K562 (cell line): ENCODE measurements around the gene EFCAB8. TPM values are rescaled to one million over a fixed set of nuclear protein-coding genes. Genes with fewer than 3 reads are reported as not detected.

Source experiments
- BACH1 ChIP-seq: fragments of 200-800 bp; sonication (Bioruptor generic); IDR thresholded peaks from 2 replicates; pipeline ENCODE4 v1.6.1; 2016; ENCODE audit warnings: missing genetic modification characterization, missing compliant biosample characterization
- CXXC5 ChIP-seq: fragments of 250-450 bp; sonication (Bioruptor Pico); IDR thresholded peaks from 2 replicates; pipeline ENCODE4 v1.8.0; 2022; ENCODE audit warnings: inconsistent platforms, mild to moderate bottlenecking, moderate library complexity
- GATAD2B ChIP-seq: fragments of 450-650 bp; IDR thresholded peaks from 2 replicates; pipeline ENCODE4 v1.6.1; 2017; ENCODE audit warnings: mild to moderate bottlenecking, borderline replicate concordance
- ILK ChIP-seq: fragments of 450-650 bp; IDR thresholded peaks from 2 replicates; pipeline ENCODE4 v1.6.1; 2016; ENCODE audit warnings: missing genetic modification characterization, low read depth, mild to moderate bottlenecking, missing compliant biosample characterization, moderate library complexity, borderline replicate concordance
- ZC3H11A ChIP-seq: IDR thresholded peaks from 2 replicates; pipeline ENCODE4 v1.6.1; 2012; ENCODE audit warnings: low read depth, low read length, improper control_type of control experiment
- ZNF121 ChIP-seq: sonication (generic); formaldehyde crosslinking; conservative IDR thresholded peaks from 2 replicates; pipeline ENCODE4 v1.8.0; 2022; ENCODE audit warnings: missing genetic modification reagents
- polyA plus RNA-seq, 8 experiments: library from polyadenylated mRNA; depleted of rRNA in 4 of 8; stranded (reverse) in 5 of 8; unstranded in 3 of 8; fragments of >200 nt; fragmentation: Nextera tagmentation in 2 of 8; fragmentation: Illumina TruSeq in 1 of 8; extraction: Ambion mirVana in 2 of 8; extraction: Trizol in 1 of 8; gene quantifications; 2 replicates each; pipeline versions ENCODE4 v1.2.1 to v1.2.3, GENCODE V29; 2011 to 2014; ENCODE audit warnings: inconsistent platforms in 1 of 8, missing spikeins in 1 of 8
- total RNA-seq, 7 experiments: library from RNA; depleted of rRNA in 6 of 7; stranded (reverse); fragments of >200 nt in 6 of 7; fragmentation: Illumina TruSeq in 2 of 7; extraction: Trizol in 2 of 7; gene quantifications; 2 replicates each; pipeline versions ENCODE4 v1.2.1 to v1.2.3, GENCODE V29; 2011 to 2021; ENCODE audit warnings: low replicate concordance in 1 of 7
- TF ChIP-seq, protein P1 (sequence below), 2 experiments: fragments of 450-650 bp; formaldehyde crosslinking in 1 of 2; IDR thresholded peaks; 2 replicates each; pipeline versions ENCODE4 v1.4.0 to v1.6.1; 2014 to 2020; ENCODE audit warnings: mild to moderate bottlenecking in 2 of 2, borderline replicate concordance in 1 of 2, low read depth in 1 of 2
- TF ChIP-seq, protein P2 (sequence below): IDR thresholded peaks from 2 replicates; pipeline ENCODE4 v1.6.1; 2011; ENCODE audit warnings: borderline replicate concordance, low read depth, mild to moderate bottlenecking, moderate library complexity, low read length; ENCODE audit not compliant: insufficient read depth, poor library complexity, severe bottlenecking
- TF ChIP-seq, protein P3 (sequence below): fragments of 200-800 bp; sonication (Bioruptor generic); IDR thresholded peaks from 2 replicates; pipeline ENCODE4 v1.6.1; 2016; ENCODE audit warnings: missing genetic modification characterization, missing compliant biosample characterization

The EFCAB8 gene
- total and polyA plus RNA-seq, 9 of the 15 experiments (the other 6 are each of a cell fraction or from before 2014, with no cell fraction given), result 0.03 to 0.18 (median 0.11) TPM; not detected in 6

DNA sequence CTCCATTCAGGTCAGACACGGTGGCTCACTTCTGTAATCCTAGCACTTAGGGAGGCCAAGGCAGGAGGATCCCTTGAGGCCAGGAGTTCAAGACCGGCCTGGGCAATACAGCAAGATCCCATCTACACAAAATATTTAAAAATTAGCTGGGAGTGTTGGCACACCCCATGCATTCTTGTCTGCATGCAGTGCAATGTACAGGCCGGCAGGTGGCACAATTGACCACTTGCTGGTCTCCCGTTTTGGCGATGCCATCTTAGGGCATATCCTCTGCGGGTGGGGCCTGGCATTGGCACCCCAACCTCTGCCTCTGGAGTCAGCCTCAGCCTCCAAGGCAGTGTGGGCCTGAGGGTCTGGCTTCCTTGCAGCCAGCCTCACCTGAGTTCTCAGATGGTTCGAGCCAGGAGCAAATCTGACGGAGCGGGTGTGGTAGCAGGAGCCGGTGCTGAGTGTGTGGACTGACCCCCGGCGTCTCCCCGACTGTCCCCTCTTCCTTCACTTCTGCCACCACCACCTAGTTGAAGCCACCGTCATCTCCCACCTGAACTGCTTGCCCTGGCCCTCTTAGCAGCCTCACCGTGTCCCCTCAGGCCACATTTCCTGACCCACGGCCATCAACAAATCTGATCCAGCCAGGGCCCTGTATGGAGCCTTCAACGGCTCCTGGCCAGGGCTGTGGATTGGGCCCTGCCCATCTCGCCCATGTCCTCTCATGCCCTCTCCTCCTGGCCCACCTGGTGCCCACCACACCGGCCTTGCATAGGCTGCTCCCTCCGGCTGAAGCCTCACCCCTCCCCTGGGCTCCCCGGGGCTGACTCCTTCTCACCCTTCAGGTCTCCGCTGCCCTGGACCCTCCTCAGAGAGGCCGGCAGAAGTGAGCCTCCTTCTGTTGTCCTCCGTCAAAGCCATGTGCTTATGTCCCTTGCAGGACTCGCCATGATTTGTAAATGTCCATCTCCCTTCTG is 44.0 kb downstream of the EFCAB8 start (continued):
- TF ChIP-seq, protein P1, sequence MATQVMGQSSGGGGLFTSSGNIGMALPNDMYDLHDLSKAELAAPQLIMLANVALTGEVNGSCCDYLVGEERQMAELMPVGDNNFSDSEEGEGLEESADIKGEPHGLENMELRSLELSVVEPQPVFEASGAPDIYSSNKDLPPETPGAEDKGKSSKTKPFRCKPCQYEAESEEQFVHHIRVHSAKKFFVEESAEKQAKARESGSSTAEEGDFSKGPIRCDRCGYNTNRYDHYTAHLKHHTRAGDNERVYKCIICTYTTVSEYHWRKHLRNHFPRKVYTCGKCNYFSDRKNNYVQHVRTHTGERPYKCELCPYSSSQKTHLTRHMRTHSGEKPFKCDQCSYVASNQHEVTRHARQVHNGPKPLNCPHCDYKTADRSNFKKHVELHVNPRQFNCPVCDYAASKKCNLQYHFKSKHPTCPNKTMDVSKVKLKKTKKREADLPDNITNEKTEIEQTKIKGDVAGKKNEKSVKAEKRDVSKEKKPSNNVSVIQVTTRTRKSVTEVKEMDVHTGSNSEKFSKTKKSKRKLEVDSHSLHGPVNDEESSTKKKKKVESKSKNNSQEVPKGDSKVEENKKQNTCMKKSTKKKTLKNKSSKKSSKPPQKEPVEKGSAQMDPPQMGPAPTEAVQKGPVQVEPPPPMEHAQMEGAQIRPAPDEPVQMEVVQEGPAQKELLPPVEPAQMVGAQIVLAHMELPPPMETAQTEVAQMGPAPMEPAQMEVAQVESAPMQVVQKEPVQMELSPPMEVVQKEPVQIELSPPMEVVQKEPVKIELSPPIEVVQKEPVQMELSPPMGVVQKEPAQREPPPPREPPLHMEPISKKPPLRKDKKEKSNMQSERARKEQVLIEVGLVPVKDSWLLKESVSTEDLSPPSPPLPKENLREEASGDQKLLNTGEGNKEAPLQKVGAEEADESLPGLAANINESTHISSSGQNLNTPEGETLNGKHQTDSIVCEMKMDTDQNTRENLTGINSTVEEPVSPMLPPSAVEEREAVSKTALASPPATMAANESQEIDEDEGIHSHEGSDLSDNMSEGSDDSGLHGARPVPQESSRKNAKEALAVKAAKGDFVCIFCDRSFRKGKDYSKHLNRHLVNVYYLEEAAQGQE (IDR thresholded peaks at IDR 0.05; ENCODE audit: borderline replicate concordance), result peak; percentile 82
- TF ChIP-seq, protein P1 (CRISPR knock-in tag; IDR thresholded peaks at IDR 0.05; ENCODE audit: low read depth), result no peak
- TF ChIP-seq ZC3H11A (no peak), GATAD2B (no peak), BACH1 (tag) (no peak), CXXC5 (no peak), ZNF121 (CRISPR knock-in tag) (peak; percentile 94), ILK (no peak)
- TF ChIP-seq, protein P2, sequence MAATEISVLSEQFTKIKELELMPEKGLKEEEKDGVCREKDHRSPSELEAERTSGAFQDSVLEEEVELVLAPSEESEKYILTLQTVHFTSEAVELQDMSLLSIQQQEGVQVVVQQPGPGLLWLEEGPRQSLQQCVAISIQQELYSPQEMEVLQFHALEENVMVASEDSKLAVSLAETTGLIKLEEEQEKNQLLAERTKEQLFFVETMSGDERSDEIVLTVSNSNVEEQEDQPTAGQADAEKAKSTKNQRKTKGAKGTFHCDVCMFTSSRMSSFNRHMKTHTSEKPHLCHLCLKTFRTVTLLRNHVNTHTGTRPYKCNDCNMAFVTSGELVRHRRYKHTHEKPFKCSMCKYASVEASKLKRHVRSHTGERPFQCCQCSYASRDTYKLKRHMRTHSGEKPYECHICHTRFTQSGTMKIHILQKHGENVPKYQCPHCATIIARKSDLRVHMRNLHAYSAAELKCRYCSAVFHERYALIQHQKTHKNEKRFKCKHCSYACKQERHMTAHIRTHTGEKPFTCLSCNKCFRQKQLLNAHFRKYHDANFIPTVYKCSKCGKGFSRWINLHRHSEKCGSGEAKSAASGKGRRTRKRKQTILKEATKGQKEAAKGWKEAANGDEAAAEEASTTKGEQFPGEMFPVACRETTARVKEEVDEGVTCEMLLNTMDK, result no peak
- TF ChIP-seq, protein P3, sequence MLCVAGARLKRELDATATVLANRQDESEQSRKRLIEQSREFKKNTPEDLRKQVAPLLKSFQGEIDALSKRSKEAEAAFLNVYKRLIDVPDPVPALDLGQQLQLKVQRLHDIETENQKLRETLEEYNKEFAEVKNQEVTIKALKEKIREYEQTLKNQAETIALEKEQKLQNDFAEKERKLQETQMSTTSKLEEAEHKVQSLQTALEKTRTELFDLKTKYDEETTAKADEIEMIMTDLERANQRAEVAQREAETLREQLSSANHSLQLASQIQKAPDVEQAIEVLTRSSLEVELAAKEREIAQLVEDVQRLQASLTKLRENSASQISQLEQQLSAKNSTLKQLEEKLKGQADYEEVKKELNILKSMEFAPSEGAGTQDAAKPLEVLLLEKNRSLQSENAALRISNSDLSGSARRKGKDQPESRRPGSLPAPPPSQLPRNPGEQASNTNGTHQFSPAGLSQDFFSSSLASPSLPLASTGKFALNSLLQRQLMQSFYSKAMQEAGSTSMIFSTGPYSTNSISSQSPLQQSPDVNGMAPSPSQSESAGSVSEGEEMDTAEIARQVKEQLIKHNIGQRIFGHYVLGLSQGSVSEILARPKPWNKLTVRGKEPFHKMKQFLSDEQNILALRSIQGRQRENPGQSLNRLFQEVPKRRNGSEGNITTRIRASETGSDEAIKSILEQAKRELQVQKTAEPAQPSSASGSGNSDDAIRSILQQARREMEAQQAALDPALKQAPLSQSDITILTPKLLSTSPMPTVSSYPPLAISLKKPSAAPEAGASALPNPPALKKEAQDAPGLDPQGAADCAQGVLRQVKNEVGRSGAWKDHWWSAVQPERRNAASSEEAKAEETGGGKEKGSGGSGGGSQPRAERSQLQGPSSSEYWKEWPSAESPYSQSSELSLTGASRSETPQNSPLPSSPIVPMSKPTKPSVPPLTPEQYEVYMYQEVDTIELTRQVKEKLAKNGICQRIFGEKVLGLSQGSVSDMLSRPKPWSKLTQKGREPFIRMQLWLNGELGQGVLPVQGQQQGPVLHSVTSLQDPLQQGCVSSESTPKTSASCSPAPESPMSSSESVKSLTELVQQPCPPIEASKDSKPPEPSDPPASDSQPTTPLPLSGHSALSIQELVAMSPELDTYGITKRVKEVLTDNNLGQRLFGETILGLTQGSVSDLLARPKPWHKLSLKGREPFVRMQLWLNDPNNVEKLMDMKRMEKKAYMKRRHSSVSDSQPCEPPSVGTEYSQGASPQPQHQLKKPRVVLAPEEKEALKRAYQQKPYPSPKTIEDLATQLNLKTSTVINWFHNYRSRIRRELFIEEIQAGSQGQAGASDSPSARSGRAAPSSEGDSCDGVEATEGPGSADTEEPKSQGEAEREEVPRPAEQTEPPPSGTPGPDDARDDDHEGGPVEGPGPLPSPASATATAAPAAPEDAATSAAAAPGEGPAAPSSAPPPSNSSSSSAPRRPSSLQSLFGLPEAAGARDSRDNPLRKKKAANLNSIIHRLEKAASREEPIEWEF (CRISPR knock-in tag), result no peak
